Activated CD4-positive, alpha-beta T cell treated with anti-CD3 and anti-CD28 coated beads for 4 hours (primary cell): ENCODE measurements around the gene UQCC2.

Source experiments
- DNase-seq, 2 donors: peaks; one replicate each; pipeline ENCODE4 v3.0.0-alpha.2; 2020

Gene UQCC2

DNA sequence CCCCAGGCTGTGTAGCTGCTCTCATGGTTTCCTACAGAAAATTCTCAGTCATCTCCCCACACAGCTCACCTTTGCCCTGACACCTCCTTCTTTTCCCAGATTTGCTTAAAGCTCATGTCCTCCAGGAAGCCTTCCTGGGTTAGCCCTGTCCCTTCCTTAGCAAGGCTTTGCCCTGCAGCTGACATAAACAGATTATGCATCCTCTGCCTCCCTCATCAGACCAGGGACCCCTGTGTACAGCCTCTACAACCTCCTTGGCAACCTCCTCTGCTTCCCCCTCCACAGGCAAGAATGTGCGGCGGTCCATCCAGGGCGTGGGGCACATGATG, 39.8 kb downstream of the UQCC2 start:
- no peak for DNase-seq

DNA sequence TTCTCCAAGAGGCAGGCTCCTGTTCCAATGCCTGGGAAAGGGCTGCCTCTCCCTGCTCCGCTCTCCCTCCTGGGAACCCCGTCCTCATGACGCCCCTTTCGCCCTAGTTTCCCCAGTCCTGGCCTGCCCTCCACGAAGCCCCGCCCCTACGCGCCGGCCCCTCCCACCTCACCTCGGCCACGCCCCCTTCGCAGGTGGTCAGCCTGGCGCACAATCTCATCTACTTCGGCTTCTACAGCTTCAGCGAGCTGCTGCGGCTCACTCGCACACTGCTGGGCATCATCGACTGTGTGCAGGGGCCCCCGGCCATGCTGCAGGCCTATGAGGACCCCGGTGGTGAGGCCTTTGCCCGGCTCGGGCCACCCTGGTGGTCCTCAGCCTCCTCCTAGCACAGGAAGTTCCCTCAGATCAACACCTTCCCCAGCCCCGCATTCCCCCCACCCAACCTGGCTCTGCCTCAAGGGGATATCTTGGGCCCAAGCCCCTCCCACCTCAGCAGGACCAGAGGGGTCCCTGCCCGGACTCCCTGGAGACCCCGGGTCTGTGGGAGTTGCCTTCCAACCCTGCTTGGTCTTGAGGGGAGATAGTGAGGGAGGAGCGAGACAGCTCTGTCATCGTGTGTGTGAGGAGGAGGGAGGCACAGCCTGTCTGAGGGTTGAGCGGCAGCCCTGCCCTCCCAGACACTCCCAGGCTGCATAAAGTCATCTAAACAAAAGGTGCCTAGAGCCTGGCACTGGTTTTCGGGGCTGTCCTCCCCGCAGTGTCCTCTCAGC, 40.3 kb downstream of the UQCC2 start:
- DNase-seq, result no peak

DNA sequence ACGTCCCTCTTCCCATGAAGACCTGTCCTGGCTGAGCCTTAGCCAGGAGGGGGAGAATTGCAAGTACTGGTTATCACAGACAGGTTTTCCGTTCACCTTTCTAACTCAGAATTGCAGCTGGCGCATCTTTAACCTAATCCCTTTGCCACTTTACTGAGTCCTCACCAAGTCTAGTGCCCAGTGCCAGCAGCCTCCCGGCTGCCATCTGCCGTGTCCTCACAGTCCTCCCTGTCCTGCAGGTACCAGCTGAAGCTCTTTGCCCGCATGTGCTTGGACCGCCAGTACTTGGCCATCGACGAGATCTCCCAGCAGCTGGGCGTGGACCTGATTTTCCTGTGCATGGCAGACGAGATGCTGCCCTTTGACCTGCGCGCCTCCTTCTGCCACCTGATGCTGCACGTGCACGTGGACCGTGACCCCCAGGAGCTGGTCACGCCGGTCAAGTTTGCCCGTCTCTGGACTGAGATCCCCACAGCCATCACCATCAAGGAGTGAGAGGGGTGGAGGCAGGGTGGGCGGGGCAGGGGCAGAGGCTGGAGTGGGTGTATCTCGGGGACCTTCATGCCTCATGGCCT, 41.3 kb downstream of the UQCC2 start:
- no peak for DNase-seq

DNA sequence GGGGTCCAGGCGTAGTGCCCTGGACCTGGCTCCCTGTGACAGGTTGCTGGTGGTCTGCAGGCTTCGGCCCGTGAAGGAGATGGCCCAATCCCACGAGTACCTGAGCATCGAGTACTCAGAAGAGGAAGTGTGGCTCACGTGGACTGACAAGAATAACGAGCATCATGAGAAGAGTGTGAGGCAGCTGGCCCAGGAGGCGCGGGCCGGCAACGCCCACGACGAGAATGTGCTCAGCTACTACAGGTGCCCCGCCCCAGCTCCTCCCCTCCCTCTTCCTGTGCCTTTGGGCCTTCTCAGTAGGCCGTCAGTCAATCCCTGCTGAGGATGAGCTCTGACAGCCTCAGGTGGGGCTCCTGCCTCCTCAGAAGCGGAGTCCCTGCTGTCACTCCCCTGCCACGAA, 42.6 kb downstream of the UQCC2 start:
- peak; percentile 57 to 62 for DNase-seq

DNA sequence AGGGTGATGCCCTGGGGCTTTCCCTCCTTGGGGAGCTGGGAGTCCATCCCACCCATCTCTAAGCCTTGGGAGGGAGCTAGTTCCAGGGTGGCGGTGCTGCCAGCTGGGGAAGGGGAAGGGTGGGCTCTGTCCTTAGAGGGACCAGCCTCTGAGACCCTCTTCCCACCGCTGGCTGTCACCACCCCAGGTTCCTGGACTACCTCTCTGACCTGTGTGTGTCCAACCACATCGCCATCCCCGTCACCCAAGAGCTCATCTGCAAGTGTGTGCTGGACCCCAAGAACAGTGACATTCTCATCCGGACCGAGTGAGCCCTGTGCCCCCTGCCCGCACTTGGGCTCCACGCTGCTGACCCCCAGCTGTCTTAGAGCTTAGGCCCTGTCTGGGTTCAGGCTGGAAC, 43.2 kb downstream of the UQCC2 start:
- DNase-seq, result no peak

DNA sequence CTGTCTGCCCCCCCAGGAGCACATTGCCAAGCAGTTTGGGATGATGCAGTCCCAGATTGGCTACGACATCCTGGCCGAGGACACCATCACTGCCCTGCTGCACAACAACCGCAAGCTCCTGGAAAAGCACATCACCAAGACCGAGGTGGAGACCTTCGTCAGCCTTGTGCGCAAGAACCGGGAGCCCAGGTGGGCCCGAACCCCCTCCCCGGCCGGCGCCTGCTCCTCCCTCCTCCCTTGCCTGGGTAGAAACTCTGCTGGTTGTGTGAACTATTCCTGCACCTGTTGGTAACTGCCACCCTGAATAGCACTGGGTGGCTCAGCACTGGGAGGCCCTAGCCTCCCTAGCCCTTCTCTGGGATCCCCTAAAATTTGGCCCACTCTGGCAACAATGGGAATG, 43.7 kb downstream of the UQCC2 start:
- DNase-seq, result no peak

DNA sequence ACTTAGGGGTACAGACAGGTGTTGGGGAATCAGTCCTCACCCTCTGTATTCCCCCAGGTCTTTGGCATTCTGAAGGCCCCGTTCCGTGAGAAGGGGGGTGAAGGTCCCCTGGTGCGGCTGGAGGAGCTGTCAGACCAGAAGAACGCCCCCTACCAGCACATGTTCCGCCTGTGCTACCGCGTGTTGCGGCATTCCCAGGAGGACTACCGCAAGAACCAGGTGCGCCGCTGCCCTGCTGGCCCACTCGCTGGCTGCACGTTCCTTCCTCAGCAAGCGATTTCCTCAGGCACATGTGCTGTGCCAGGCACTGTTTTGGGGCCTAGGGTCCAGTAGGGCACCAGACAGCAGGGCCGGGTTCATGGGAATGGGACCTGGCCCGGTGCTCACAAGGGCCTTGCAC, 44.4 kb downstream of the UQCC2 start:
- no peak for DNase-seq

DNA sequence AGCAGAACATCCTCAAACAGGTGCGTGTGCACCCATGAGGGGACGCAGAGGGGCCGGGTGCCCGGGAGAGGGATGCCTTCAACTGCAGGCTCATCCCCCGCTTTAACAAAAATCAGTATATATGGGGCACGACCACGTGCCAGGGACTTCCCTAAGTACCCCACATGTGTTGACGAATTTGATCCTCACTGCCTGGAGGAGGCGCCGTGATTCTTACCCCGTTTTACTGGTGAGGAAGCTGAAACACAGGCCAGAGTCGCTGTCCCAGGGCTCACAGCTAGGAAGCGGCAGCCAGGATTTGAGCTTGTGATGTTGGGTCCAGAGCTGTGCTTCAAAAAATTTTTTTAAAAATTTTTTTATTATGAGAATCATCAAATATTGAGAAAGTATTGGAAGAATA, 45.5 kb downstream of the UQCC2 start:
- no peak for DNase-seq

DNA sequence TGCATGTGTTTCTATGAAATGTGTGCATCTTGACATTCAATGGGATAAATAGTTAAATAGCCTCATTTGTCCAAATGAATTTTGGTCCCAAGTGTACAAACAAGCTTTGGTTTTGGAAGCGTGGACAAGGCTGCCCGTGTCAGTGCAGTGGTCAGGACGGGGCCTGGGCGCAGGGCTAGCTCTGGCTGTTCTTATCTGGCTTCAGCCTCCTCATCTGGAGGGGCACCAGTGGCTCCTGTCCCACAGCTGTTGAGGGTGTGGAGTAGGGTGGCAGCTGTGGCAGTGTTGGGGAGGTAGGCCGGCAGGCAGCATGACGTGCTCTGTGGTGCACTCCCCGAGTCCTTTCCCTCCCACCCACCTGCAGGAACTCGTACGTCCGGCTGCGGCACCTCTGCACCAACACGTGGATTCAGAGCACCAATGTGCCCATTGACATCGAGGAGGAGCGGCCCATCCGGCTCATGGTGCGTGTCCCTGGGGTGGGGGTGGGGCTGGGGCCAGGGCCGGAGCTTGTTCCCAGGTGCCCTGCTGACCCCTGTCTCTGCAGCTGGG, 46.9 kb downstream of the UQCC2 start:
- DNase-seq, result no peak

DNA sequence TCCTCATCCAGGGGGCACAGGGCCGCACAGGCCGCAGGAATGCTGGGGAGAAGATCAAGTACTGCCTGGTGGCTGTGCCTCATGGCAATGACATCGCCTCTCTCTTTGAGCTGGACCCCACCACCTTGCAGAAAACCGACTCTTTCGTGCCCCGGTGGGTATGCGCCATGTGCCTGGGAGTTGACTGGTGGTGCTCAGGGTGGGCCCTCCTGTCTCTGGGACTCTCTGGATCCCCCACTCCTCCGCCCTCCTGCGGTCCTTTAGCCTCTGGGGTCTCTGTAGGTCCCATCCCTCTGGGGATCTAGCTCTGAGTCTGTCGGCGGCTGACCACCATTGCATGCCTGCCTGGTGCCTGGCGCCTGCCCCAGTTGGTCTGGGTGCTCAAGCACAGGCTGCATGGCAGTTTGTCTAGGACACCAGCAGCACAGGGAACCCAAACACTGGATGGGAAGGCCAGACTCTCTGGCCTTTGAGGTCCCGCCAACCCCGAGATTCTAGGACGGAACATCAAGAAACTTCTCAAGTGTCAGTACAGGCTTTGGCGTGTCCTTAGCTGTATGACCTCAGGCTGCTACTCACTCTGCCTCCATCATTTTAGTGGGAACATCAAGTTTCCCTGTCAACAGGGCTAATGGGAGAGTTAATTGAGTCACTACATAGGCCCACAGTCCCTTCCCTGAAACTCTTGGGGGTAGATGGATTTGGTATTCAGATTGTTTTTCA, 47.6 kb downstream of the UQCC2 start:
- no peak for DNase-seq

DNA sequence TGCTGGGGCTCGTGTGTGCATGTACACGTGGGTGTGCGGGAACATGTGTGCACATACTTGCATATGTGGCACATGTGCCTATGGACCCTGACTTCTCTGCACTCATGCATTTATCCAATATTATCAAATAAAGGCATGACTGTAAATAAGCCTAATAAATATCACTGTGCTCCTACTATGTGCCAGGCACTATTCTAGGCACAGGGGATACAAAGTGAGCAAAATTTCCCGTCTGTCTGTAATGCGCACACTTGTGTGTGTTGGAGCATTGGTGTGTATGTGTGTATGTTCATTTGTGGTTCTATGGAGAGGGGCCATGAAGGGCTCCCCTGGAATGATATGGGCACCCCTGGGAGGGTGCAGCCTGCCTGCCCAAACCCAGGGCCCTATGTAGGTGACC, 48.5 kb downstream of the UQCC2 start:
- no peak for DNase-seq

DNA sequence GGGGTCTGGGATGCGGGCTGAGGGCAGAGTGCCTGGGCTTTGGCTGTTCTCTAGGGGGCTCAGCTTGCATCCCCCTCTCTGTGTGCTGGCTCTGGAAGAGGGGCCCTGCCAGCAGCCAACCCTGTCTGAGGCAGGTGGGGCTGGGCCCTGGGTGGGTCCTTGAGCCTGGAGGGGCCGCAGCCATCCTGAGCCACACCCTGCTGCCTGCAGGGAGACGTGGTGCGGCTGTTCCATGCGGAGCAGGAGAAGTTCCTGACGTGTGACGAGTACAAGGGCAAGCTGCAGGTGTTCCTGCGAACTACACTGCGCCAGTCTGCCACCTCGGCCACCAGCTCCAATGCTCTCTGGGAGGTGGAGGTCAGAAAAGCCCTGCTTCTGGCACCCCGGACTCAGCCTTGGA, 49.2 kb downstream of the UQCC2 start:
- DNase-seq, result no peak

DNA sequence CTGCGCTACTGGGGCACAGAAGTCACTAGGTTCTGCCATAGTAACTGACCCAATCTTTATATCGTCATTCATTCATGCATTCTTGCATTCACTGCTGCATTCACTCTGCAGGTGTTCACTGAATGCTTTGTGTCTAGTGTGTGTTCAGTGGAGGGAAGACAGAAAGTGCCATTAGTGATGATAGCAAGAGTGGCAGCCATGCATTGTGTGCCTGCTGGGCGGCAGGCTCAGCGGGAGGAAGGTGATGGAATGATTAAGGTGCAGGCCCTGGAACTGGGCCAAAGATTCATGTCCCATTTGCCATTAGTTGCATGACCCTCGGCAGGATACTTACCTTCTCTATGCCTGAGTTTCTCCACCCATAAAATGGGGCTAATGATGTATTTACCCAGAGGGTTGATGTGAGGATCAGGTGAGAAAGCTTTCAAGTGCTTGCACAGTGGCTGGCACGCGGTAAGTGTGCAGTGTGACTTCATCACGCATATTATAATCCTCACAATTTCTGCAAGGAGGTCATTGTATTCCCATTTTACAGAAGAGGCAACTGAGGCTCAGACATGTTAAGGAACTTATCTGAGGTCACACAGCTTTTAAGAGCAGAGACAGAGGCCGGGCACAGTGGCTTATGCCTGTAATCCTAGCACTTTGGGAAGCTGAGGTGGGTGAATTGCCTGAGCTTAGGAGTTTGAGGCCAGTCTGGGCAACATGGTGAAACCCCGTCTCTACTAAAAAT, 50.2 kb downstream of the UQCC2 start:
- DNase-seq, result no peak

DNA sequence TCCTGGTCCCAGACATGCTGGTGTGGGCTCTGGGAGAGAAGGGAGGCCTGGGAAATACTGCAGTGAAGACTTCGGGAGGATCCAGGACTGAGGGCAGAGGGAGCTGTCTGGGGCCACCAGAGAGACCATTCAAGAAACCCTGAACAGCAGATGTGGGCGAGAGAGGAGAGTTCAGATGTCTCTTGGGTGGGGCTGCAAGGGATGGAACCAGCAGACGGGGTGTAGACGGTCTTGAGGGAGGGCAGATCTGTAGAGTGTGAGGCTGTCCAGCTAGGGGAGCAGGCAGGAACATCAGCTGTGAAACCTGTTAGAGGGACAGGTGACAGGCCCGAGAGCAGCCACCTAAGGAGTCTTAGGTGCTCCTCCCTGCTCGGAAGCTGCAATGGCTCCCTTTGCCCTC, 51.5 kb downstream of the UQCC2 start:
- DNase-seq, result no peak

DNA sequence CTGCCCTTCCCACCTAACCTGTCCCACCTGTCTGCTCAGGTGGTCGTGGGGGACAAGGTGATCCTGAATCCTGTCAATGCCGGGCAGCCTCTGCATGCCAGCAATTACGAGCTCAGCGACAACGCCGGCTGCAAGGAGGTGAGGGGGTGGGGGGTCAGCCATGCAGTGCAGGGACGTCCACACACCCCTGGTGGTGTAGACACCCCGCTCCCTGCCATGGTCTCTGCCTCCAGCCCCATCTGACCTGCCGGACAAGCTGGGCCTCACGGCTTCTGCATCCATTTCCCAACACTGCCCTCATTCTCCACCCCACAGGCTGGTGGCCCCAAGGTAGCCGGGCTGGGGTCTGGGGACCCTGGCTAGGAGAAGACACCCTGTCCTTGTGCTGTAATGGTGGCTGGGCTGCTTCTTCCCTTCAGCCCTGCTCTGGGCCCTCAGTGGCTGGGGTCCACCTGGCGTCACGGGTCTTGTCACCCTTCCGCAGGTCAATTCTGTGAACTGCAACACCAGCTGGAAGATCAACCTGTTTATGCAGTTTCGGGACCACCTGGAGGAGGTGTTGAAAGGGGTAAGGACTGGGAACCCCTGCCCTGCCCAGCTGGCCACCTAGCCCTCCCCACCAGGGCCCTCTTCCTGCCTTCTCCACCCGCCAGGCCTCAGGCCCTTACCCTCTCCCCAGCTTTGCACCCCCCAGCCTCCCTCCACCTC, 52.4 kb downstream of the UQCC2 start:
- DNase-seq, result no peak

DNA sequence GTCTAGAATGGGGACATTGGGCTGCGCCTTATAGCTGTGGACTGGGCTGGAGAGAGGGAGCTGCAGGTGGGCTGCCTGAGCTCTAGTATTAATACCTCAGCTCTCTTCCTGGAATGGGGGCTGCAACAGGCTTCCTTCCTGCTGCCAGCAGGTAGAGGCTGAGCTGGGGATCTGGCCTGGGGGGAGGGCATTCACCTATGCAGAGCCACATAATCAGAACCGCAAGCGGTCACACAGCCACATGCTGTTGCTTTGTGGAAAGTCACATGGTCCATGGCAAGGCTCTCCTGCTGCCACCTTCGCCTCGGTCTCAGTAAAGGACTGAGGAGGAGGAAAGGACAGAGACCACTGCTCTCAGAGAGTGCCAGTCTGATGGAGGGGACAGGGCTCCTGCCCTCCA, 54.7 kb downstream of the UQCC2 start:
- DNase-seq, result no peak

DNA sequence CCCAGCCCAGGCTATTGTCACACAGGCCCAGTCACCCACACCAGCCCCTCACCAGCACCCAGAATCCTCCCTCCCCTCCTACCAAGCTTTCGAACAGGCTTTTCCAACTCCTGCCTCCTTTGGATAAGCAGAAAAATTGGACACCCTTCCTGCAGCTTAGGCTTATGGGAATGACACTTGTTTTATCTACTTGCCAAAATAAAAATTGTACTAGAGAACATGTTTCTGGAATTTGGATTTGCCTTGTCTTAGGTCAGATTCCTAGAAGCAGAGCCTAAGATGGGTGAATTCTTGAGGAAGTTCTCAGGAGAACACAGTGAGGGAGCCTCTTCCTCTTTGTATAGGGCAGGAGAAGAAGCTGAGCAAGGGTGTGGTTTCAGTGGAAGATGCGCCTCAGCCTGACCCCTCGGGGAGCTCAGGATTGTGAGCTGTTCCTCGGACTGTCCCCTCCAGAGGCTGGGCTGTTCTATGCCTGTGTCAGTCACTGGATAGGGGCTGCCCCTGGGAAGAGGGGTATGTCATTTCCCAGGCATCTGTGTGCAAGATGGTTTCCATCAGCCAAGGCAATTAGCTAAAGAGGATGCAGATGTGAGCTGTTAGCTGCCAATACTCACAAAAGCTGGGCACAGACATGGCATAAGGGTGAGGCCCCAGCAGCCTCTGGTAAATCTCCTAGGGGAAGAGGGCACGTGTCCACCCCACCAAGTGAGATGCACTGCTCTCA, 56.5 kb downstream of the UQCC2 start:
- DNase-seq, result no peak

DNA sequence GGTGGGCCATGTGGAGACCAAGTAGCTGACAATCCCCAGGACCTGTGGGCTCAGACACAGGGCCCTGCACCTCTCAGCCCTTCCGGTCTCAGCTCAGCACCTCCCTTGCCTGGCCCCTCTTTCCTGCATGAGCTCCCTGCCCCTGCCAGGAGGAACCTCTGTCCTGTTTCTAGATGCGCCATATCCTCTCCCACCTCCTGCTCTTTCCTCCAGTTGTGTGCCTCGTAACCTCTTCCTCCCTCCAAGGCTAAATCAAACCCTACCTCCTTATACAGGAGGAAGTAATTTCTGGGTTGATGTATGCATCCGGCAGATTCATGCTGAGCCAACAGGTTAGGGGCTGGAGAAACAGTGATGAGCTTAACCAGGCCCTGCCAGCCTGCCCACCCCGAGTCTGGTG, 59.5 kb downstream of the UQCC2 start:
- DNase-seq, result no peak

DNA sequence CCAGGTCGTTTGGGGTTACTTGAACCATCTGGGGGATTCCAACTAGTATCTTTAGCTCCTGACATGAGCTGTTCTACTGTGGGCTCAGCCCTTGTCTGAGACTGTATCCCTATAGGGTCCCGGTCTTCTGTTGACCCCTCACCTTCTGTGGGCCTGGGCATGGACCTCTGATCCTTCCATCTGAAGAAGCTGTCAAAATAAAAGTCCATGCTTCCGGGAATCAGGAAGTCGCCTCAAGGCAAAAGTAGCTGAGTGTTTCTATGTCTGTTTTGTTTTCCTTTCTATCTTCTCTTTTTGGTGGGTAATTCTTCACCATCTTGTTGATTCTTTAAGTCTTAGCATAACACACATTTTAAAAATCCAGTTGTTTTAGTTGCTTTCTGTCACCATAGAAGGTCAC, 60.1 kb downstream of the UQCC2 start:
- no peak for DNase-seq
